ENCODE data around the gene ROR1. TPM values are rescaled to one million over a fixed set of nuclear protein-coding genes. Genes with fewer than 3 reads are reported as not detected.
A peak's percentile ranks its signal among the peaks of the same experiment; 100 is the strongest.

Gene ROR1
- total and polyA plus RNA-seq, 2 of the 4 experiments (the other 2 are of a cell fraction): 4.4 to 10.0 TPM

DNA sequence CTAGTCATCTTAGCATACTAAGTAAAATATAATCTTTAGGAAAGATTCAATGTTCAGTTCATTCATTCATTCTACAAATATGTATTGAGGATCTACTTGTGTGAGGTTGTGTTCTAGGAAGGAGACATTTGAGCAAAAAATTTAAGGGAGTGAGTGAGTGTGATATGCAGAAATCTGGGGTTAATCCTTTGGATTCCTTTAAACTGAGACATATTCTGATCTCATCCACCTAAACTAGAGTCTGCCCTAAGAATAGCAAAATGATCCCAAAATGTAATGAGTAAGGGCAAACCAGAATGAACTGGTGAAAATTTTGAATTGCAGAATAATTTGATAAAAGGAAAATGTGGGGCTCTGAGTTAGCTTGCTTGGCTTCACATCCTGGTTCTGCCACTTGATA lies 438.2 kb downstream of the ROR1 start:
- Histone ChIP-seq H3K23ac (ENCODE audit: low read depth, low read length) (peak overlapping the region; percentile 52; the same call in 1 of the 2 replicates), H3K27ac (ENCODE audit: insufficient read depth, low read length) (no peak overlapping the region), H4K91ac (ENCODE audit: insufficient read depth, low read depth, low read length) (no peak overlapping the region; the same call in 1 of the 2 replicates), H3K36me3 (ENCODE audit: control insufficient read depth, insufficient read depth, low read length) (no peaks in the 10 kb centered on the region), H2AK9ac (replicated peaks; ENCODE audit: low read depth, low read length, poor library complexity) (no peak overlapping the region), H3K9me3 (ENCODE audit: control insufficient read depth, insufficient read depth, low read length) (0 out of 2 replicates have a peak, but pooled peaks cover 2% of the 10 kb centered on the region), H4K5ac (ENCODE audit: low read depth, low read length) (no peak overlapping the region), H2AK5ac (ENCODE audit: low read depth, low read length) (peak overlapping the region; percentile 8; the same call in 1 of the 2 replicates), H3K9me1 (ENCODE audit: insufficient read depth, low read length) (peaks cover 2% of the 10 kb centered on the region; the same call in 1 of the 2 replicates), H2BK20ac (ENCODE audit: low read depth, low read length) (peak overlapping the region; percentile 91), H2AFZ (replicated peaks; ENCODE audit: low read length, poor library complexity) (no peak overlapping the region), H3K56ac (ENCODE audit: extremely low read depth, insufficient read depth, low read length) (no peak overlapping the region), H3K4me1 (ENCODE audit: control insufficient read depth, insufficient read depth, low read length) (peaks cover 10% of the 10 kb centered on the region), H2BK15ac (ENCODE audit: low read depth, low read length) (0 out of 3 replicates have a peak overlapping the region, but pooled peaks have one; percentile 30), H3K4ac (ENCODE audit: low read depth, low read length) (peak overlapping the region; percentile 62; the same call in 1 of the 2 replicates), H2BK120ac (ENCODE audit: low read depth, low read length) (peak overlapping the region; percentile 90), H3K4me3 (ENCODE audit: insufficient read depth, low read depth, low read length) (no peak overlapping the region), H4K20me1 (ENCODE audit: insufficient read depth, low read length) (no peaks in the 10 kb centered on the region), H3K14ac (replicated peaks; ENCODE audit: low read depth, low read length) (peak overlapping the region; percentile 68; the same call in 1 of the 2 replicates), H2BK5ac (ENCODE audit: low read depth, low read length, poor library complexity, severe bottlenecking) (peak overlapping the region; percentile 79), H3K79me1 (ENCODE audit: low read depth in 1 of 2, low read length in 2 of 2) (no peaks in the 10 kb centered on the region), H4K8ac (ENCODE audit: low read depth in 2 of 2, low read length in 2 of 2) (peak overlapping the region in 1 of 2 experiments; percentile 78; a peak in 2 of 4 replicates), H3K9ac (ENCODE audit: low read depth, low read length) (no peak overlapping the region), H3K4me2 (ENCODE audit: low read depth, low read length) (peak overlapping the region; percentile 76; the same call in 1 of the 2 replicates), H3K27me3 (ENCODE audit: control insufficient read depth, insufficient read depth, low read length) (no peaks in the 10 kb centered on the region), H3K18ac (ENCODE audit: low read depth, low read length) (peak overlapping the region; percentile 70)
- ATAC-seq (ENCODE audit: low read depth): peak; percentile 96
- BruUV-seq (replicated peaks): no TSS peak
- DNase-seq: peak; percentile 91
- dilution Hi-C loops (cut with HindIII; ENCODE audit: low sequenced_read_pairs, unreplicated experiment): no loop called here
- intact Hi-C loops (cut with micrococcal nuclease): no loop called here
- POLR2A ChIA-PET (ENCODE audit: unreplicated experiment): no interaction called here
- in situ Hi-C loops (cut with MboI; ENCODE audit: low sequenced_read_pairs): no loop called here
- TF ChIP-seq FOS (IDR thresholded peaks at IDR 0.05; ENCODE audit: low read depth, low read length) (0 out of 2 replicates have a peak, but pooled peaks have one; percentile 24), NFE2L2 (IDR thresholded peaks at IDR 0.05; ENCODE audit: low read depth, low read length) (no peak), MAFK (IDR thresholded peaks at IDR 0.05; ENCODE audit: low read depth, low read length) (peak; percentile 27; the same call in 1 of the 2 replicates), CEBPB (IDR thresholded peaks at IDR 0.05; ENCODE audit: low read depth, low read length) (peak; percentile 20; the same call in 1 of the 2 replicates), SMC3 (IDR thresholded peaks at IDR 0.05; ENCODE audit: low read depth, low read length) (no peak)
- CTCF ChIA-PET: no interaction called here
